Tibial nerve (tissue), 4 donors: Measurements from ENCODE around the gene ZNF429. TPM values are rescaled to one million over a fixed set of nuclear protein-coding genes. Genes with fewer than 3 reads are reported as not detected.

Experiments
- DNase-seq, 2 donors: peaks; one replicate each; pipeline ENCODE4 v3.0.0-alpha.2; 2019; ENCODE audit warnings: low spot score in 2 of 2
- H3K27ac ChIP-seq, 4 donors: fragments of 200-600 bp; sonication (generic) in 3 of 4; one replicate each; pipeline ENCODE4 v1.5.1; 2017 to 2019; ENCODE audit warnings: mild to moderate bottlenecking in 1 of 4
- H3K27me3 ChIP-seq, 2 donors: fragments of 200-600 bp; sonication (generic) in 1 of 2; one replicate each; pipeline versions ENCODE4 v1.5.1 to v1.6.0; 2017 to 2019
- H3K36me3 ChIP-seq, 3 donors: fragments of 200-600 bp; sonication (generic); one replicate each; pipeline ENCODE4 v1.5.1; 2018 to 2019
- H3K4me1 ChIP-seq, 4 donors: fragments of 200-600 bp; sonication (generic) in 3 of 4; one replicate each; pipeline ENCODE4 v1.5.1; 2017 to 2019
- H3K4me3 ChIP-seq, 4 donors: fragments of 200-600 bp; sonication (generic) in 3 of 4; one replicate each; pipeline ENCODE4 v1.5.1; 2017 to 2019; ENCODE audit warnings: mild to moderate bottlenecking in 1 of 4, moderate library complexity in 1 of 4
- H3K9me3 ChIP-seq, 4 donors: fragments of 200-600 bp; sonication (generic) in 3 of 4; one replicate each; pipeline ENCODE4 v1.5.1; 2017 to 2019
- CTCF ChIP-seq, 5 experiments: fragments of 200-600 bp in 3 of 5; fragments of 450-650 bp in 2 of 5; sonication (generic) in 3 of 5; IDR thresholded peaks; one replicate each; pipeline ENCODE4 v1.5.1; 2016 to 2019; ENCODE audit warnings: antibody characterized with exemption in 5 of 5, mild to moderate bottlenecking in 3 of 5, moderate library complexity in 2 of 5
- EP300 ChIP-seq, 2 donors: sonication (generic); formaldehyde crosslinking; IDR thresholded peaks; one replicate each; pipeline ENCODE4 v1.6.1; 2017; ENCODE audit warnings: antibody characterized with exemption in 2 of 2, mild to moderate bottlenecking in 1 of 2
- POLR2A ChIP-seq, 2 donors: fragments of 450-650 bp; IDR thresholded peaks; one replicate each; pipeline ENCODE4 v1.6.1; 2017; ENCODE audit warnings: antibody characterized with exemption in 2 of 2, mild to moderate bottlenecking in 2 of 2, moderate library complexity in 2 of 2
- WGBS, 2 donors: methylation state at CpG; one replicate each; pipeline ENCODE4 v1.1.5; 2018; 5-methylcytosine and 5-hydroxymethylcytosine counted together
- total RNA-seq, 4 donors: library from RNA; depleted of rRNA; stranded (reverse); fragments of >200 nt; gene quantifications; one replicate each; pipeline ENCODE4 v1.1.0, GENCODE V29; 2016

Gene ZNF429
- total RNA-seq, 4 donors from 2014 or later, result 9.8 to 20.5 (median 17.2) TPM

GRCh38 chr19:21581646-21582240 lies 76.3 kb downstream of the ZNF429 start:
- Histone ChIP-seq H3K27ac (no peak overlapping the region), H3K27me3 (peaks cover 0 to 20% of the 10 kb centered on the region in 2 donors), H3K36me3 (no peaks in the 10 kb centered on the region), H3K9me3 (peaks cover 0 to 72% (median 0%) of the 10 kb centered on the region in 4 donors), H3K4me3 (no peak overlapping the region), H3K4me1 (peaks cover 0 to 8% (median 0%) of the 10 kb centered on the region in 4 donors)
- WGBS, 2 donors, result 84 to 86% methylated on average over 1 of the region's 1 CpG
- TF ChIP-seq CTCF (IDR thresholded peaks at IDR 0.05), result no peak
- TF ChIP-seq POLR2A (IDR thresholded peaks at IDR 0.05), result no peak
- no peak for TF ChIP-seq EP300 (IDR thresholded peaks at IDR 0.05)
- DNase-seq, result no peak

- H3K36me3 ChIP-seq, result no peaks in the 10 kb centered on the region
- H3K27ac ChIP-seq, result no peak overlapping the region
- no peak for DNase-seq
- peaks cover 0 to 12% (median 0%) of the 10 kb centered on the region in 4 donors for H3K4me1 ChIP-seq
- H3K27me3 ChIP-seq, result peaks cover 0 to 29% of the 10 kb centered on the region in 2 donors
- H3K4me3 ChIP-seq, result no peak overlapping the region
- no peak for TF ChIP-seq CTCF (IDR thresholded peaks at IDR 0.05)
- TF ChIP-seq EP300 (IDR thresholded peaks at IDR 0.05), result no peak
- TF ChIP-seq POLR2A (IDR thresholded peaks at IDR 0.05), result no peak
- peaks cover 0 to 58% (median 0%) of the 10 kb centered on the region in 4 donors for H3K9me3 ChIP-seq
- WGBS, 2 donors, result 79 to 86% methylated on average over 5 of the region's 5 CpGs
Measured at GRCh38 chr19:21584537-21584936, 79.1 kb downstream of the ZNF429 start.

GRCh38 chr19:21585281-21585890 lies 80.0 kb downstream of the ZNF429 start:
- Histone ChIP-seq H3K36me3 (no peaks in the 10 kb centered on the region), H3K4me1 (peaks cover 0 to 12% (median 0%) of the 10 kb centered on the region in 4 donors), H3K4me3 (no peak overlapping the region), H3K27me3 (peaks cover 0 to 29% of the 10 kb centered on the region in 2 donors), H3K9me3 (peaks cover 0 to 49% (median 0%) of the 10 kb centered on the region in 4 donors), H3K27ac (no peak overlapping the region)
- no peak for DNase-seq
- TF ChIP-seq EP300 (IDR thresholded peaks at IDR 0.05) (no peak), CTCF (IDR thresholded peaks at IDR 0.05) (no peak), POLR2A (IDR thresholded peaks at IDR 0.05) (no peak)
- 81 to 83% methylated on average over 12 of the region's 12 CpGs for WGBS, 2 donors

GRCh38 chr19:21586311-21587116 lies 81.1 kb downstream of the ZNF429 start:
- Histone ChIP-seq H3K4me1 (peaks cover 0 to 12% (median 0%) of the 10 kb centered on the region in 4 donors), H3K27me3 (peaks cover 0 to 29% of the 10 kb centered on the region in 2 donors), H3K36me3 (no peaks in the 10 kb centered on the region), H3K4me3 (peak overlapping the region; percentile 19 to 46 (median 40)), H3K27ac (peak overlapping the region in 1 of 4 donors; percentile 44), H3K9me3 (peaks cover 0 to 38% (median 0%) of the 10 kb centered on the region in 4 donors)
- 3 to 4% methylated on average over 24 to 27 of the region's 72 CpGs for WGBS, 2 donors
- no peak for TF ChIP-seq POLR2A (IDR thresholded peaks at IDR 0.05)
- TF ChIP-seq EP300 (IDR thresholded peaks at IDR 0.05), result no peak
- TF ChIP-seq CTCF (IDR thresholded peaks at IDR 0.05), result no peak
- no peak for DNase-seq
